HPDE6-E6E7 (cell line): ENCODE results near the gene OVOL2.
"Not testable (repeated sequence)": the region's sequence is repeated elsewhere in the genome, so short reads cannot be mapped to it uniquely, and the experiment has no call there.

Experiments used
- DNase-seq: peaks from one replicate; pipeline ENCODE4 v3.0.0; 2011; ENCODE audit warnings: missing footprints; ENCODE audit errors: extremely low spot score

The OVOL2 gene

DNA sequence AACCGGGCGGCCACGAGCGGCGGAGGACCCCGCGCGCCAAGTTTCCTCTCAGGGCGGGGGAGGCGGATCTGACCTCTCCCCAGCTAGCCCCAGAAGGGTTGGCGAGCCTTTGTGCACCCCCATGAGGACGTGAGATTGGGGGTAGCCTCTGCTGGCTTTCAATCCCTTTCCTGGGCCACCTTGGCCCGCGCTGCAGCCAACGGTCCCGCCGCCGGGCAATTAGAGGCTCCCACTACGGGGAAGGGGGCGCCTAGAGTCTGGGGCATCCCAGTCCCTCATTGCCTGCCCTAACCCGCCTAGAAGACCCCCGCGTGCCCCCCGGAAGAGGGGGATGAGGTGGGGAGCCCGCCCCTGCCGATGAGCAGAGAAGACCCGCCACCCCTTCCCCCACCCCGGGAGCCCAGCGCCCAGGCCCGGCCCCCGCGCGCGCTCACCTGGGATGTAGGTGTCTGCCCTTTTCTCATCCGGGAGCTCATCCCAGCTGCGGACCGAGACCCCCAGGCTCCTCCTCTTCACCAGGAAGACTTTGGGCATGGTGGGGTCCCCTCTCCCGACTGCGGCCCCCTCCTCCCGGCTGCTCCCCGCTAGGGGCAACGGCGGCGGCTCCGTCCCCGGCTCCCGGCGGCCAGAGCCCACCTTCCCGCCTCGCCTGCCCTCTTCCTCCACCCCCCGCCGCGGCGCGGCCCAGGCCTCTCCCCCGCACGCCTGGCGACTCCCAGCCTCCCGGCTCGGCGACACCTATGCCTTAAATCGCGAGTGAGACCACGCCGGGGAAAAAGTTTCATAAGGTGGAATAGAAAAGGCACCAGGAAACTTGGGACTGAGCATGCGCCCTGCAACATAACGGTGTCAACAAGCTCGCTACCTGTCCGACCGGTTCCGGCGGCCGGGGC lies at the start of gene OVOL2:
TSS of gene OVOL2 (minus strand) at position 816 of the 893 bp plus-strand sequence. CDS start at position 534, 282 bp downstream.
- peak; percentile 91 for DNase-seq

DNA sequence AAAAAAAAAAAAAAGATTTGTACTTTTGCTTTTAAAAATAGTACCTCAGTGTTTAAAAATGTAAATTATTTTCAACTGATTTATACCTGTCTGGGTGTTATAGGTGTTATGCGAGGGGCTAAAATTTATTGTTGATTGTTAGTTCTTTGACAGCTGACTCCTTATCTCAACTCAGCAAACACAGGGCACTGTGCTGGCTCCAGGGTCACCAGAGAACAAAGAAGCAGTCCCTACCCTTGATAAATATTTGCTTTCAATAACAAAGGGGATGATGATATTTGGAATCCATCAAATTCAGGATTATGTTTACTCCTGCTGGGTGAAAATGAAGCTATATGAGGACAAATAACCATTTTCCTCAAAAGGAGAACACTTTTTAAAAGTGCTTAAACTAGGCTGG lies 45.8 kb upstream of the OVOL2 start:
- no peak for DNase-seq

DNA sequence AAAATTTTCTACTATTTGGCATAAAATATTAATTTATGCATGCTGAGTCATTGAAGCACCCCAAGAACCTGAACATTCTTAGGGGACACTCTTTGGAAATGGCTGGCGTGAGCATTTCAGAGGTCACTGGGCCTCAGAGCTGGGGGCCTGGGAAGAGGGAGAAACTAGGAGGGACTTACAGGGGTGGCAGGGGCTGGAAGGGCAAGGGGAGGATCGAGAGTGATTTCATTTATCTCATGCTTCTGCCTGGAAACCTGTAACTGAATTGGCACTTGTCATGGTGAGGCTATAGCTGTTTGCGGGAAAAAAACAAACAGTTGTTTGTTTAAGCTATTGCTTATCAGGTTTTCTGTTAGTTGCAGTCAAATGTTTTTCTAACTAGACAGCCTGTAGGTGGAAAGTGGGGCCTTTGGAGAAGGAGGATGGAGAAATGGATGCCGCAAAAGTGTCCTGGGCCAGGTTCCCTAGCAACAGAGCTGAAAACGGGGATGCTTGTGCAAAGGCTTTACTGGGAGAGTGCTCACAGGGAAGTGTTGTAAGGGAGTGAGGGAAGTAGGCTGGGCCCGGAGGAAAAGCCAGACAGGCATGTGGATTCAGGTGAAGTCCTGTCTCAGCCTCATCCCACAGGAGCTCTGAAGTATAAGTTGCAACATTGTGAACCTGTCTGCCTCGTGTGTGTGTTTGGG lies 43.6 kb upstream of the OVOL2 start:
- DNase-seq, result no peak

DNA sequence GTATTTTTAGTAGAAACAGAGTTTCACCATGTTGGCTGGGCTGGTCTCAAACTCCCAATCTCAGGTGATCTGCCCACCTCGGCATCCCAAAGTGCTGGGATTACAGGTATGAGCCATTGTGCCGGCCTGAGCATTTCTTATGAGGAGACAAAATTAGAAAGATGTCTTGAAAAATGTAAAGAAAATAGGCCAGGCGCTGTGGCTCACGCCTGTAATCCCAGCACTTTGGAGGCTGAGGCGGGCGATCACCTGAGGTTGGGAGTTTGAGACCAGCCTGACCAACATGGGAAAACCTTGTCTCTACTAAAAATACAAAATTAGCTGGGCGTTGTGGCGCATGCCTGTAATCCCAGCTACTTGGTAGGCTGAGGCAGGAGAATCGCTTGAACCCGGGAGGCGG lies 42.9 kb upstream of the OVOL2 start:
- not testable (repeated sequence) for DNase-seq

DNA sequence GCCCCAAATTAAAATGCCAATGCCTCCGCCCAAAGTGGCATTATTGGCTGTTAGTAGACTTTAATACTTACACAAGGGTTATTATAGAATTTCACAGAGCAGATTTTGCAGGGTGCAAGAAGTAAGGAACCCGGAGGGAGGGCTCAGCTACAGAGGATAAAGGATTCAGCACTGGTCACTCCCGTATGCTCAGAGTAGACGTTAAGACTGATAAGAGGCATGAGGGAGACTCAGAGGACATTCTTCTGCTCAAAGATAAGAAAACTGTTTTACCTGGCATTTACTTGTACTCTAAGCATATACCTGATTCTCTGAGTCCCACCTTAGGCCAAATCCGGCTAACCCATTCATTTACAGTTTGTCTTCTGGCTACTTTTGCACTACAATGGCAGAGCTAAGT lies 36.5 kb upstream of the OVOL2 start:
- DNase-seq, result no peak

DNA sequence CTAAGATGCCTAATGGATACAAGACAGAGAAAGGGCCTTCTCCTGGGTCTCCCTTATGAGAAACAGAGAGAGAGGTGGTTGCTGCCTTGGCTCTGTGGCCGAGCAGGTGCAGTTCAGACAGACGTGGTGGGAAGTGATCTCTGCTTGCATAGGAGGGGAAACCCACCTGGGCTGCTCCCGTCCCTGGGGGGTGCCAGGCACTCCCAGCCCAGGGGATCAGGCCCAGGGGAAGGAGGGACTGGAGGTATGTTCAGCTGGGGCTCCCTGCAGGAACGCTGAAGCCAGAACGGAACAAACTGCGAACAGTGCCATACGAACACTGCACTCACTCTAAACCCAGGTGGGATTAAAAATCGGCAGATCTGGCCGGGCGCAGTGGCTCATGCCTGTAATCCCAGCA lies 35.7 kb upstream of the OVOL2 start:
- no peak for DNase-seq

DNA sequence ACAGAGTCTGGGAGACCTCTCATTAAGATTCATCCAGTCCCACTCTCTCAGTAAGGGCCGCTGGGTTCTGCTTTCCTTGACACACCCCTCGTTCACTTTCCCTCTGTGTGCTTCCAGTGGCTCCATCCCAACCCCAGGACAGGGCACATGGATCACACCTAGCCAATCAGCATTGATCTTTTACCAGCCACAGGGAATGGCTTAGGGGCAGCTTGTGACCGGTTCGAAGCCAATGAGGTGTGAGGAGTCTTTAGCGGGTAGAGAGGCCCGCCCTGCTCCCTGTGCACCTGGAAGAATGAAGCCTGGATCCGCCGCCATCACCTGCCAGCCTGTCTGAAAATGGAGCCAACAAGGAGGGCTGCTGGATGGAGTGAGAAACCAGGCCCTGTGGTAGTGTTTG lies 35.2 kb upstream of the OVOL2 start:
- DNase-seq, result no peak

DNA sequence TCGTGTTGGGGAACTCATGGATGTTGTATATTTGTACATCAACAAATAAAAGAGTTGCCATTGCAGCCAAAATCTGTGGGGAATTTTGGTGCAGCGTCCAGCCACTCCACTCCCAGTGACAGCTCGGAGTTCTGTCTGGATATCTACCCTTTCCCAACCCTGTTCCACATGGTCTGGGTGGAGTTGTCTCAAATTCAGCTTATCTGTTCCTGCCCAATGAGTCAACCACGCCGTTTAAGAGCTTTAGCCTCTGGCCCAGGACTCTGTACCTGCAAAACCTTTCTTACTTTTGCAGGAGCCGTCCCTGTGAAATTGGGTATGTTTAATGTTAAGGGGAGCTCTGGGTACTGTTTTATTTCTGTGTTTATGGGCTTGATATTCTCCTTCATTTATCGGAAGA lies 33.9 kb upstream of the OVOL2 start:
- DNase-seq, result no peak

DNA sequence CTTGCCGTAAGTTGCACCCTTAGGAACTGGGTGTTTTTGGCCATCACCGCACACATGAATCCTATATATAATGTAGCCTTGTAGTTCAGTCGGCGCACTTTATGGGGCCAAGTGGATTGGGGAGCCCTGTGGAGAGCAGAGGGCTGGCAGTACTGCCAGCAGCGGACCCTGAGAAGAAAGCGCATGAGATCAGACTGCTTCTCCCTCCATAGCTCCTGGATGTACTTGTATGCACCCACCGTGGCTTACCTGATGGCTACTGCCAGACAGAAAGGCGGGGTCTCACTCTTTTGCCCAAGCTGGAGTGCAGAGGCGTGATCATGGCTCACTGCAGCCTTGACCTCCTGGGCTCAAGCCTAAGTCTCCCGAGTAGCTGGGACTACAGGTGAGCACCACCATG lies 32.8 kb upstream of the OVOL2 start:
- DNase-seq, result no peak

DNA sequence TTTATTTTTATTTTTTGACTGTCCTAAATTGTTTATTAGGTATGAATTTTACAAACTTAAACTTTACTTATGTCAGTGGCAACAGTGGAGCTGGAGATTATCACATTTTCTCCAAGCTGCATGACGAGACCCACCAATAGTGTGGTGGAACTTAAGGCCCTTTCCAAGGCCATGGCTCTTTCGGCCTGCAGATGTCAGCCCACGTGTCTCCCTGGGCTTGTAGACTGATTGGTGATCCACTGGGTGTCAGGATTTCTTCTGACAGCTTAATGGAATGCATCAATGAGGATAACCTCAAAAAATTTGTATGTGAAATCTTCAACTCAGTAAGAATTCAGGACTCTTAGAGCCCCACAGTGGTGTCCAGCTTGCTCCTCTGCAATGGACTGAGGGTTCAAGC lies 32.3 kb upstream of the OVOL2 start:
- no peak for DNase-seq

DNA sequence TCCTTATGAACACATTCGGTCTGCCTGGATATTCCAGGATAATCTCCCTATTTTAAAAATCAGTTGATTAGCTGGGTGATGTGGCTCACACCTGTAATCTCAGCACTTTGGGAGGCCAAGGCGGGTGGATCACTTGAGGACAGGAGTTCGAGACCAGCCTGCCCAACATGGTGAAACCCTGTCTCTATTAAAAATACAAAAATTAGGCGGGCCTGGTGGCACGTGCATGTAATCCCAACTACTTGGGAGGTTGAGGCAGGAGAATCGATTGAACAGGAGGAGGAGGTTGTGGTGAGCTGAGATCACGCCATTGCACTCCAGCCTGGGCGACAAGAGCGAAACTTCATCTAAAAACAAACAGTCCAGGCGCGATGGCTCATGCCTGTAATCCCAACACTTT lies 31.1 kb upstream of the OVOL2 start:
- not testable (repeated sequence) for DNase-seq

DNA sequence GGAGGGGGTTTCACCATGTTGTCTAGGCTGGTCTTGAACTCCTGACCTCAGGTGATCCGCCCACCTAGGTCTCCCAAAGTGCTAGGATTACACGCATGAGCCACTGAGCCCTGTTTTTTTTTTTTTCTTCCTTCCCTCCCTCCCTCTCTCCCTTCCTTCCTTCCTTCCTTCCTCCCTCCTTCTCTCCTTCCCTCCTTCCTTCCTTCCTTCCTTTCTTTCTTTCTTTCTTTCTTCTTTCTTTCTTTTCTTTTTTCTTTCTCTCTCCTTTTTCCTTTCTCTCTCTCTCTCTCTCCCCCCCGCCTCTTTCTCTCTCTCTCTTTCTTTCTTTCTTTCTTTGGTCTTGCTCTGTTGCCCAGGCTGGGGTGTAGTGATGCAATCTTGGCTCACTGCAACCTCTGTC lies 30.6 kb upstream of the OVOL2 start:
- DNase-seq, result not testable (repeated sequence)

DNA sequence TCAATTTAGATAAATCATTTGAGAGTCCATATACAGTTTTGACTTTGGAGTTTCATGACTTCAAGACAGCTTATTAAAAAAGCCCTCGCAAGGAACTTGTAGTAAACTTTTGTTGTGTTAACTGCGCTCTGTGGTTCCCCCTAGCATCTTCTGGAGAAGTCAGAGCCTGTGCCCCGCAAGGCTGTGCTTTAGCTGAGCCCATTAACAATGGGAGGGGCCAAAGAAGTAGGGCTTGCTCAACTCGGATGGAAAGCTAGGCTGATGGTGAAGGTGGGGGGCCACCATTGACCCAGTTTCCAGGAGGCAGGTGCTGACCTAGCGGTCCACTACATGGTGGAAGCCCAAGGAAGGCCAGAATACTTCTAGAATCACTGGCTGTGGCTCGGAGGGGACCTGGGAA lies 29.3 kb upstream of the OVOL2 start:
- no peak for DNase-seq

DNA sequence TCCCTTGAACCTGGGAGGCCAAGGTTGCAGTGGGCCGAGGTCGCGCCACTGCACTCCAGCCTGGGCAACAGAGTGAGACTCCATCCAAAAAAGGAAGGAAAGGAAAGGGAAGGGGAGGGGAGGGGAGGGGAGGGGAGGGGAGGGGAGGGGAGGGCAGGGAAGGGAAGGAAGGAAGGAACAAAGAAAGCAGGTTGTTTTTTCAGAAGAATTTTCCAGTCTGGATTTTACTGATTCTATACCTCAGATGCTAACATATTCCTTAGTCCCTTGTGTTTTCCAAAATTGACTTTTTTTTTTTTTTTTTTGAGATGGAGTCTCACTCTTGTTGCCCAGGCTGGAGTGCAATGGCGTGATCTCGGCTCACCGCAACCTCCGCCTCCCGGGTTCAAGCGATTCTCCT lies 23.1 kb upstream of the OVOL2 start:
- DNase-seq, result not testable (repeated sequence)

DNA sequence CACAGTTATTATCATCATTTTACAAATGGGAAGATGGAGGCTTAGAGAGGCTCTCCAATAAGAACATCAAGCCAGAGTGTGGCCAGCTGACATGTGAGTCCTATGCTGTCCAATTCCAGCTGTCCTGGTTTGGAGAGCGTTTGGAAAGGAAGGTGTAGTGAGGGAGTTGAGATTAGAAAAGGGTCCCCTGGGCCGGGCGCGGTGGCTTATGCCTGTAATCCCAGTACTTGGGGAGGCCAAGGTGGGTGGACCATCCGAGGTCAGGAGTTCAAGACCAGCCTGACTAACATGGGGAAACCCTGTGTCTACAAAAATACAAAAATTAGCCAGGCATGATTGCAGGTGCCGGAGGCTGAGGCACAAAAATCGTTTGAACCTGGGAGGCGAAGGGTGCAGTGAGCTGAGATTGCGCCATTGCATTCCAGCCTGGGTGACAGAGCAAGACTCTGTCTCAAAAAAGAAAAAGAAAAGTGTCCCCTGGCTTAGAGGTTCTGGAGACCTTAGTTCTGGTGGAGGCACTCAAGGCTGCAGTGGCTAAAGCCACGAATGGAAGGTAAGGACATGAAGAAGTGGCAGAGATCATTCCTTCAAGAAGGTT lies 22.1 kb upstream of the OVOL2 start:
- no peak for DNase-seq

DNA sequence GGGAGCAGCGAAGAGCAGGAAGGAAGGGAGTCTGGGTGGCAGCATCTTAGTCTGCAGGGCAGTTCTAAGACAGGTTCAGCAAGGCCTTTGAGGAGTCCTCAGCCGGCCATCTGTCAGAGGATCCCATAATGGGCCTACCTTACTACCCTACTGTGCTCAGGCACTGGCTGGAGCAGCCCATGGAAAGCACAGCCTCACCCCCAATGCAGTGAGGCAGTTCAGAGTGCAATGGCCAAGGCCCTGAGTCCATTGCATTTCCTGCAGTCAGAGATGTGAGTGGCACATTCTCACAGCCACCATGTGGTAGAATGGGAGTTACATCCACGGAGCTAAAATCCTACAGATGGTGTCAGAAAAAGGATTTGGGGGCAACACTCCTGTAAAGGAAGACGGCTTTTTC lies 19.4 kb upstream of the OVOL2 start:
- DNase-seq, result no peak

DNA sequence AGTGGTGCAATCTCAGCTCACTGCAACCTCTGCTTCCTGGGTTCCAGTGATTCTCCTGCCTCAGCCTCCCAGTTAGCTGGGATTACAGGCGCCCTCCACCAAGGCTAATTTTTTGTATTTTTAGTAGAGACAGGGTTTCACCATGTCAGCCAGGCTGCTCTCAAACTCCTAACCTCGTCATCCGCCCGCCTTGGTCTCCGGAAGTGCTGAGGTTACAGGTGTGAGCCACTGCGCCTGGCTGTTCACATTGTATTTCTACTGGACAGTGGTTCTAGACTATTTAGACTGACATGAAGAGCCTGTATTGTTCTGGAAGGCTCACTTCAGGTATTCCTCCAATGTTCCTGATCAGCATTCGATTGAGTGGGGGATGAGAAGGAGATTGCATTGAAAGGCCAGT lies 14.8 kb upstream of the OVOL2 start:
- DNase-seq, result no peak

DNA sequence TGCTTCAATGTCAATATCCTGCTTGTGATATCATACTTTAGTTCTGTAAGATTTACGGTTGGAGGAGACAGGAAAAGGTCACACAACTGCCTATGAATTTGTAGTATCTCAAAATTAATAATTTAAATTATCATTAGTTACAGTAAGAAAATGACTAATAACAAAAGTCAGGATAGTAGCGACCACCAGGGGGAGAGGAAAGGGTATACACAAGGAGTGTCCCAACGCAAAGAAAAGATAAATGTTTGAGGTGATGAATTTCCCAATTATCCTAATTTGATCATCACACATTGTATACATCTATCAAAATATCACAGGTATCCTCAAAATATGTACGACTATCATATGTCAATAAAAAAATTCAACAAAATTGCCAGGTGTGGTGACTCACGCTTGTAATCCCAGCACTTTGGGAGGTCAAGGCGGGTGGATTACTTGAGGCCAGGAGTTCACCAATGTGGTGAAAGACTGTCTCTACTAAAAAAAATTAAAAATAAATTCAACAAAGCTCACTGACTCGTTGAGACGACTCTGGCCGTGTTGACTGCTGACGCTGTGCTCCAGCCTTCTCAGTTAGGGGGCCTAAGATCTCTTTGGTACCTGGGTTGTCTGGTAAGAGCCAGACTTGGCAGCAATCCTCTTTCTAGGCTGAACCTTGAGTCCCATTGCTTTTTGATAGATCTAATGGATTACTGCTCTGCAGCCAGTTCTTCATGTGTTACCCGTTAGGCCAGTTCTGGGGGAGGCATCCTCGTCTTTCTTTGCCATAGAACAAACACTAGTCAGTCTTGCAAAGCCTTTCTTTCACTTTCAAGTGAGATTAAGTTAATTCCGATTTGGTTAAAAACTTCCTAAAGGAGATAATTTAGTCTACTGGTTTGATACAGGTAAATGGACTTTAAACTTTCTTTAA lies 9.0 kb upstream of the OVOL2 start:
- DNase-seq, result no peak

DNA sequence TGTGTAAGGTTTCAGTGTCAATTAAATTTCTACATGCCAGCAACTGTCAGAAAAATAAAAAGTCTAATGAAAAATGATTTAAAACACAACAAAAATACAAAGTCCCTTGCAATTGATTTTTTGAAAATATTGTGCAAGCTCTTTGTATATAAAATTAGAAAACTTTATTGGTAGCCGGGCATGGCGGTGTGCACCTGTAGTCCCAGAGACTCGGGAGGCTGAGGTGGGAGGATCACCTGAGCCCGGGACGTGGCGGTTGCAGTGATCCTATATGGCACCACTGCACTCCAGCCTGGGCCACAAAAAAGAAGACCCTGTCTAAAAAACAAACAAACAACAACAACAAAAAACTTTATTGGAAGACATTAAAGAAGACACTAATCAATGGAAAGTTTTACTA lies 6.0 kb upstream of the OVOL2 start:
- DNase-seq, result no peak

DNA sequence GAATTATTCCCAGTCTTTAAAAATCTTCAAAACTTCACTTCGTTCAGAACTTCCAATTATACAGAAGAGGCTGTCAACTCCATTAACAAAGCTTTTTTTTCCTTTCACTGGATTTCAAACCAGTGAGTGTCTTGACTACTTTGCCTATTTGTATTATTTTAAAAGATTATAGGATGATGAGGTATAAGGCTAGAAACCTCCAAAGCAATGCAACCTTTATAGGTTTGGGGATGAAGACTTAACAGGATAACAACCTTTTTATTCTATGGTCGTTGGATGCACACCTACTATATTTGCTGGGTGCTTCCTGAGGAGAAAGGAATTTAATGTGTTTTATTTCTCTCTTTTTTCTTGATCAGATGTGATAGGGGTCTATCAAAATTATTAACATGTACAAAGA lies 1.9 kb upstream of the OVOL2 start:
- no peak for DNase-seq

DNA sequence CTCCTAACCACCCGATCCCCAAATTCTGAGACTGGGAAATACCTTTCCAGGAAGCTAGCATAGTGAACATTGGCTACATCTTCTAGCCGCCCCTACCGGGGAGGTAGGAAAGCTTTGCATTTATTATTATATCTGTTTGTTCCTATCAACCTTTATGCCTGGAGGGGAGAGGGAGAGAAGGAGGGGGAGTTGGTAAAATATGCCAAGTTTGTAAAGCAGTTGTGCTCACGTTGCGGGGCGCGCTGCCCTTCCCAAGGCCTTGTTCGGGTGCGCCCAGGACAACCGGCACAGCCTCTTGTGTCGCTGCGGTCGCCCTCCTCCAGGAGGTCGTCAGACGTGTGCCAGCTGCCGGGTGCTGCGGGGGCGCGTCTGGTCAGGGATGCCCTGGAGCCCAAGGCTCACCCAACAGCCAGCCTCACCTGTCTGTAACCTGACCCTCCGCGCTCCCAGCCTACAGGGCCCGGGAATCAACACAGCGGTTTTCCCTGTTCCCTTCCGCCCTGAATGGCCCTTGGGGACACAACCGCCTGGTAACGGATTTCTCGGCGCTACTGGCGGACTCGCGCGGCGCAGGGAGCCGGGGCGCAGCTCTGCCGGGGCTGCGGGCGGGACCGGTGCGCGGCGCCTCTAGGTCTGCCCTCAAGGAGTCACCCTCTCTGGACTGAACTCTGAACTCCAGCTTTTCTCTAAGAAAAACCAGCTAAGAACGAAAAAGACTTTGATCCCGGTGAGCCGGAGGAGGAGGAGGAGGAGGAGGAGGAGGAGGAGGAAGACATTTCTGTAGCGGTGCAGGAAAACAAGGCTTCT lies 1.1 kb upstream of the OVOL2 start:
- DNase-seq, result no peak
